GM19438 (cell line): ENCODE data around the gene HSD11B1L.
"Not testable (repeated sequence)": the region's sequence is repeated elsewhere in the genome, so short reads cannot be mapped to it uniquely, and the experiment has no call there.

Experiments
- ATAC-seq: cut with Tn5 transposase; IDR thresholded peaks from one replicate; pipeline ENCODE4 v1.9.1; 2021; ENCODE audit warnings: low read depth; ENCODE audit not compliant: unreplicated experiment

HSD11B1L gene

GRCh38 chr19:5719961-5720790 lies 39.3 kb downstream of the HSD11B1L start, which contains the start of the genes CATSPERD and LONP1:
TSS of gene CATSPERD (plus strand) at chr19:5720637. CDS start at chr19:5720738, 101 bp downstream.
TSS of gene LONP1 (minus strand) at chr19:5720146. CDS start at chr19:5720132, 14 bp downstream.
- peak; percentile 82 for ATAC-seq

DNA sequence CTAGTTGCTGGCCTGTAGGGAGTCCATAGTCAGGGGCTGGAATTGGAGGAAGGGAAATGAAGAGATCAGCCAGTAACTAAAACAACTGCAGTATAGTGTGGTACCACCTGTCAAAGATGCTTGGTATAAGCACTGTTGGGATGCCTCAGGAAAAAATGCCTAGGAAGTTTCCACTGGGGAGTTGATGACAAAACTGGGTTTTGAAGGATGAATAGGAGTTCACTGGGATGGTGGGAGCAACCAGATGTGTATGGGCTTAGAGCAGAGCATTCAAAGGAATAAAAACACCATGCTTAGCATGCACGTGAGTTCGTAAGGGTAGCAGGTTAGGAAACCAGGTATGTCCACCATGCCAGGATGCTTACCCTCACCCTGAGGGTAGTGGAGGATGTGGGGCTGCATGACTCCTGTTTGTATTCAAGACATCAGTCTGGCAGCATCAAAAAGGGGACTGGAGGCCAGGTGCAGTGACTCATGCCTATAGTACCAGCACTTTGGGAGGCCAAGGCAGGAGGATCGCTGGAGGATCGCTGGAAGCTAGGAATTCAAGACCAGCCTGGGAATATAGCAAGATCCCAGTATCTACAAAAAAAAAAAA lies 46.7 kb downstream of the HSD11B1L start:
- ATAC-seq: no peak

- ATAC-seq: not testable (repeated sequence)
Observed at GRCh38 chr19:5733172-5733571, 52.3 kb downstream of the HSD11B1L start.
